GM21619 (cell line): ENCODE results near the gene MORN5.

ENCODE experiments used
- ATAC-seq: cut with Tn5 transposase; IDR thresholded peaks from one replicate; pipeline ENCODE4 v1.9.1; 2021; ENCODE audit not compliant: unreplicated experiment

Gene MORN5

DNA sequence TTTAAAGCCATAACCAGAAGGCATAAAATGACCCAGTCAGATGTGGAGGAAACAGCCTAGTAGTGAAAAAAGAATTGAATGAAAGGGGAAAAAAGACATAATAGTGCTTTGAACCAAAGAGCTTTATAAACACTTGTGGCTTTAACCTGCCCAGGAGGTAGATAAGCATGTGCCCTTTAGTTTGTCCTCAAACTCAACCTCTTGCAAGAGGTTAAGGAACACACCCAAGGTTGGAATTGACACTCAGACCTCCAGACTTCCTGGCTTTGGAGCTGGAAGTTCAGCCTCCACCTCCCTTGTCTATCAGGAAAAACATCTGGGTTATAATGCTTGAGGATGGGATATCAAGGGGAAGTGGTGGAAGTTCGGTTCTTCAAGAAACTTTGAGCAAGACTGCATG lies 16.4 kb upstream of the MORN5 start:
- ATAC-seq, result no peak

DNA sequence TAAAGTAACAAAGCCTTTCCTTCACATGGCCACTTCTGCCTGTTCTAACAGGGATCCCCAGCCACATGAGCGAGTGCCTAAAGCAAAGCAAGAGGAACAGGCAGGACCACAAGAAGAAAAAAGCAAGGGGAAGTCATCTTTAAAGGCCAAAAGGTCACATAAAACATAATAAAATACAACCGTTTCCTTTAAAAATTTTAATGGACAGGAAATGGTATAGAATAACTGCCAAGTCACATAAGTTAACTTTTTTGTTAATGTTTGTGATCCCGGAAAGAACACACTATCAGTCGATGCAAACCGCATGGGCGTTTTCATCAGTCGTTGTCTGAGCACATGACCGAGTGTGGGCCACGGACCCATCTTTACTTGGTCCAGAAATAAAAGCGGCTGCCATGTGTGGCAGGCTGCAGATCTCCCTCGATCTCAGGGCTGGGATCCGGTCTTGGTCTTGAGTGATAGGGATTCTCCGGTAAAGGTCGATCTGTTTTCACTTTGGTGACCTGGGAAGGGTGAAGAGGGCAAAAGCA lies 15.8 kb upstream of the MORN5 start:
- ATAC-seq, result no peak

DNA sequence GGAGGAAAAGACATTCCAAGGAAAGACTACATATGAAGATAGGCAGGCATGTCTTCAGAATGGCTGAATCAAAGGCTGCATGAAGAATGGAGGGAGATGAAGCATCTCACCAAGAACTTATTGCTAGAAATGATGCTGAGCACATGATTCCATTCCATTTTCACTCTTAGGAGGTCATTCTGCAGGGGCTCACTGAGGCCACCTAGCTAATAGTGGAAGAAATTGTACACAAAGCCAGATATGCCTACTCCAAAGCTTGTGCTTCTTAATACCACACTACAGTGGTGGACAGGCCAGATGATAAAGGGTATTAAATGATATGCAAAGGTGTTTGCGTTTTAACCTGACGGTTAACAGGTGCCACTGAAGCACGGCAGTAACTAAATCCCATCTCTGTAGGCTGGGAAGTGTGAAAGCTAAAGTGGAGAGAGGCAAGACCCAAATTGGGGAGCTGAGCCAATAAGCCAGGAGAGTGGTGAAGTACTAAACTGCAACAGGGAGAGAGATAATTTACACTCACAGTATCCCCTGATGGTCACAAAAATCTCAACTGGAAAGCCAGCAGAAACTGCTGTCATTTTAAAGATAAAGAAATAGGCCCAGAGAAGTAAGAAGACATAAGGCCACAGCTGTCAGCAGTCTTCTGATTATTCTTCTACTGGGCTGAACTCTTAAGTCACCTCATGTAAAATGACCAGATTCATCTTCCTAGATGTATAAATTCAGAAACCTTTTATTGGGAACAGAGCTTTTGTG lies 14.7 kb upstream of the MORN5 start:
- ATAC-seq, result no peak

DNA sequence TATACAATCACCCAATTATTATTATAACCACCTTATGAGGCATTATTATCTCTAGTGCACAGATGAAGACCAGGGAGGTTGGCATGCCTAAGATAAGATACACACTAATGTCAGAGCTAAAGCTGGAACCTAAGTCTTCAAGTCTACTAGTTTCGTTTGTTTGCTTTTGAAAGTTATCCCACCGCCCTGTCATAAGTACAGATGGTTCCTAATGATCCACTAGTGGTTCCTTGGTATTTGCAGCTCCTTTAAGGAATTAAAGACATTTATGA lies 14.2 kb upstream of the MORN5 start:
- ATAC-seq, result no peak

DNA sequence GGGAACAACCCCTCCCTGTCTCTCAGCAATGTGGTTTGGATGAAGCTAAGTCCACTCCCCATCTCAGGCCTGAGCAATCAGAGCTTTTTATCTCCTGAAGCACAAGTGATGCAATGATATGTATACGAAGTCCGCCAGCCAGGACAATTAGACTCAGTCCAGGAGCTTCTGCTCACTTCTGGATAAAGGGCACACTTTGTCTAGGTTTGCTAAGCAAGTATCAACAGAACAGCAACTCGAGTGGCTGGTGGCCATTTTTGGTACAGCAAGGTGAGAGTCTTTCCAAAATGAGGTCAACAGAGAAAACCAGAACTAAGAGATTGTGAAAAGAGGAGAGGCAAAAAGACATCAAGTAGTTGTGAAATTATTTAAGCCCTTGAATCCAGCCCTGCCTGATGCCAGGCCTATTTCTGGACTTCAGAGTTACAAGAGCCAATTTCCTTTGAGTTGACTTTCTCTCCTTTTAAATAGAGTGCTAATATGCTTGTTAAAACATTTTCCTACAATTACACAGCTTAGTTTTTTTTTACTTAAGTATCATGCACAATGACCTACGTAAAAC lies 8.4 kb upstream of the MORN5 start:
- no peak for ATAC-seq

DNA sequence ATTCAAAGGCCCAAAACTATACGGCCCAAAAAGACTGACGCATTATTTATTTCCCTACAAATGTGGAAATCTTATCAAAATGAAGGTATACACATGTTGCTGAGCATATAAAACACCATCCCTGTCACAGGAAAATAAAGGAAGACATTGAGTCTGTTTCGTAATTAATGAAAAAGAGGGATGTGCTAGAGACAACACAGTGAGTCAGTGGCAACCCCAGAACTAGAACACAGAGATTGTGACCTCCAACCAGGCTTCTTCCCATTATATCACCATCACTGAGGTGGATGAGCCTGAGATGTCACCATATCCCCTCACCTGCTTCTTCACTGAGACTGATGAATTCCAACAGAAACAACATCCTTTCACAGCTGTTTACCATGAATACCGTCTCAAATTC lies 3.9 kb upstream of the MORN5 start:
- no peak for ATAC-seq

DNA sequence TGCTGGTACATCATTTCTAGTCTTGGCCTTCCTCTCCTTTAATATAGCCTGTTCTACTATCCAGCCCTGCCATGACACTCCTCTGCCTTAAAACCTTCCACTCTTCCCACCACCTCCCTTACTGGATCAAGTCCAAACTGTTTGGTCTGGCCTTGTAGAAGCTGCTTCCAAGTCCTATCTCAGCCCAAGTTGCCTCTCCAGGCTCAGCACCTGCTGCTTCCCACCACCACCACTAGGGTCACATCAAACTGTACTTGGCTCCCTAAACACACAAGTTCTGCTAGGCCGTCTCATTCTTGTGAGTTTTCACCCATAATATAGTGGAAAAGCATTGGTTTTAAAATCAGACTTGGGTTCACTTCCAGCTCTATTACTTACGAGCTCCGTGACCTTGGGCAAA lies 1.5 kb upstream of the MORN5 start:
- ATAC-seq, result peak; percentile 43

DNA sequence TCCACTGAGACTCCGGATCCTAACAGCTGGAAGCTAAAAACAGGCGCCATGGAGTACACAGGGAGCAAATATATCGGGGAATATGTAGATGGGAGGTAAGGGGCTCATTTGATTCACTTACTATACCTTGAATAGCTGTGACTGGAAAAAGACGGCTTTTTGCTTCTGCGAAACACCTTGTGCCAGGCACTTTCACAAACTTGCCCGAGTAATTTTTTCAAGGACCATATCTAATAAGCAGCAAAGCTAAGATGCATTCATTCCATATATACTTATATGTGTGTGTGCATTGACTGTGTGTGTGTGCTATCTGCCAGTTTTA lies 178 bp downstream of the MORN5 start:
- no peak for ATAC-seq

DNA sequence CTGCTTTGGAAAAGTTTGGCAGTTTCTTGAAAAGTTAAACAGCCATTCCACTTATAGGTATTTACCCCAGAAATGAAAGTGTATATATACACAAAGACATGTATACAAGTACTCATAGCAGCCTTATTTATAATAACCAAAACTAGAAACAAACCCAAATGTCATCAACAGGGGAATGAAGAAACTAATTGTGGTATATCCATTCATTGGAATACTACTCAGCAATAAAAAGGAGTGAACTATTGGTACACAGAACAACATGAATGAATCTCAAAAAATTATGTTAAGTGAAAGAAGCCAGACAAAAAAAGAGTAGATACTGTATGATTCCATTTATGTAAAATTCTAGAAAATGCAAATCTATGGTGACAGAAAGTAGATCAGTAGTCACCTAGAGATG lies 2.7 kb downstream of the MORN5 start:
- ATAC-seq, result no peak

DNA sequence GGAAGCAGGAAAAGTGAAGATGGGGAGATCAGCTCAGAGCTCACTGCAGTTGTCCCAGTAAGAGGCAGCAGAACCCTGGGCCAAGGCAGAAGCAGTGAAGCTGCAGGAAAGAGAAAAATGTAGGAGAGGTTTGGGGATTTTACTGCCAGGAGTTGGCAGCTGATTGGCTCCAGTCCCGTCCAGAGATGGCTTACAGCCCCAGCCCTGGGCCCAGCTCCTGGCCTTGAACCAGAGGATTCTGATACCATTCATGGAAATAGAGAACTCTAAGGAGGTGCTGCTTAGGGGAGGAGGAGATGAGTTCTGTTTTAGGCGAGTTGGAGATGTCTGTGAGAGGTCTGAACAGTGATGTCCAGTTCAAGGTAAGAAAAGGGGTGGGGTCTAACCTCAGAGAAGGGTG lies 4.6 kb downstream of the MORN5 start:
- ATAC-seq, result no peak

DNA sequence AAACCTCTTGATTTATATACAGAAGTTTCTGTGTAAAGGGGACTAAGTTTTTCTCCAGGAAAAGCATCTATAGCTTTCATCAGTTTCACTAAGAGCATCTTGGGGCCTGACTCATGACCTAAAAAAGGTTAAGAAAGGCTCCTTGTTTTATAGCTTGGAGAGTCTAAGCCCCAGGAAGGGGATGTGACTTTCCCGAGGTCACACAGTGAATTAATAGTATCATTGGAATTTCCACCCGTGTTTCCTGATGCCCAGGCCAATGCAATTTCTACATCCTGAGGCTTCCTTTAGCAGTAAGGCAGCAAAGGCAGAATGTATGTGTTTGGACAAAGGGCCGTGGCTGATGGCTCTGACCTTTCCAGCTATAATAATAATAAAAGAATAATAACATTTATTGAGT lies 8.6 kb downstream of the MORN5 start:
- ATAC-seq, result no peak

DNA sequence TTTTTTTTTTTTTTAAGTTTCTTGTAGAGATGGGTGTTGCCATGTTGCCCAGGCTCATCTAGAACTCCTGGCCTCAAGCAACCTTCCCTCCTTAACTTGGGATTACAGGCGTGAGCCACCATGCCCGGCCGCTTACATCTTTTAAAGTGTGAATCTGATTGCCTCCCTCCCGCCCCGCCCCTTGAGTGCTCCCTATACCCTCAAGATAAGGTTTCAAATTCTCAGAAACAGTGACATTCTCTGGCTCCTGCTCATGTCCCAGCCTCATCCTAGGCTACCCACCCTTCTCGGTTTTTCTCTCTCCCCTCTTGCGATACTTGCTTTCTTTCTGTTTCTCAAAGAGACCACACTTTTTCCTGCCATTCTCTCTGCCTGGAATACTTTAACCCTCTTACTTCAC lies 12.4 kb downstream of the MORN5 start:
- no peak for ATAC-seq

DNA sequence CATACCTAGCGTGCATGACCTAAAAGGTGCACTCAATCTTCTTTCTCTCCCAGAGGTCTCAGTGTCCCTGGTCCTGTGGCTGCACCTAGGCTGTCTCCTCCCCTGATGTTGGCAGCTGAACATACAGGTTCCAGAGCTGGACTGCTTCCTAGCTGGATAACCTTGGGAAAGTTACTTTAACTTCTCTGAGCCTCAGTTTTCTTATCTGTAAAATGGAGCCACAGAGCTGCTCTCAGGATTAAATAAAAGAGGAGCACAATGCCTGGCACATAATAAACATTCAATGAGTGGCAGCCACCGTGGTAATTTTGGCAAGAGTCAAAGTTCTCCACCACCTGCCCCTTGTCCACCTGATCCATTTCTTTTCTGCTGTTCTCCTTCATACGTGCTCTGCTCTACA lies 14.0 kb downstream of the MORN5 start:
- no peak for ATAC-seq

DNA sequence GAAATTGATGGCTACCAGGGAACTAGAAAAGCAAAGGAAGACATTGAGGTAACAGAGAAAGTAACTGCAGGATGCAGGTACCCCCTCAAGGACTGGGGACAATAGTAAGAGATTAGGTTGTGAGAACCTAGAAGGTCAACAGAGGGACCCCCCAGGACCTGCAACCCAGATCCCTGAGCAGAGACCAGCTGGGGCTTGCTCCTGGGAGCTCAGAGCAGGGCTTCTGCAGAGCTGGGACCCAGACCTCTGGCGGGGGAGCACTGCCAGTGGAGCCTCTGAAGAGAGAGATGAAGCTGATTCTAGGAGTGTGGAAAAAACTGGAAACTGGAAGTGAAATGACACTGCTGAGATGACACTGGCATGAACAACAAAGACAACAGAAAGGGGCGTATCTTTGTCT lies 17.2 kb downstream of the MORN5 start:
- ATAC-seq, result no peak

DNA sequence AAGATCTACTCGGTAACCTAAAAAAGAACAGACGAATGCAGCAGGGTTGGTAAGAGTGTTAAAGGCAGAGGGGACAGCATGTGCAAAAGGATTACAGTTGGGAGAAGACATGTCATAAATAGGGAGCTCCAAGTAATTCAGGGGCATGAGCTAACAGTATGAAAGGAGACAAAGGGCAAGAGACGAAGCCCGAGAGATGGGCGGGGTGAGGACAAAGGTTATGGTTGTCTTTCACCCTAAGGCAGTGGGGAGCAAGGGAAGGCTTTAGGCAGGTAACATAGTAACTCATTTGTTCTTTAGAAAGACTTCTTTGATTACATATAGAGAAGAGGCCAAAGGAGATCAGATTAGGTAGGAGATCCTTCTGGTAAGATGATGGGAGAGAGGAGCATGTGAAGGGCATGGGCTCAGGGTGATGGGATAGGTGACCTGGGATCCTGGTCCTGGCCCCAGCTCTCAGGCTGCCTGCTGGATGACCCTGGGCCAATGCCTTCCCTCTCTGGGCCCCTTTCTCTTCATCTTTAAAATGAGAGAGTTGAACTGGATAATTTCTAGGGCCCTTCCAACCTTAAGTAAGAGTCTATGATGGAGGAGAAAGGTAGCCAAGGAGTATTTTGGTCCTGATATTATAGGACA lies 19.5 kb downstream of the MORN5 start:
- ATAC-seq, result no peak

DNA sequence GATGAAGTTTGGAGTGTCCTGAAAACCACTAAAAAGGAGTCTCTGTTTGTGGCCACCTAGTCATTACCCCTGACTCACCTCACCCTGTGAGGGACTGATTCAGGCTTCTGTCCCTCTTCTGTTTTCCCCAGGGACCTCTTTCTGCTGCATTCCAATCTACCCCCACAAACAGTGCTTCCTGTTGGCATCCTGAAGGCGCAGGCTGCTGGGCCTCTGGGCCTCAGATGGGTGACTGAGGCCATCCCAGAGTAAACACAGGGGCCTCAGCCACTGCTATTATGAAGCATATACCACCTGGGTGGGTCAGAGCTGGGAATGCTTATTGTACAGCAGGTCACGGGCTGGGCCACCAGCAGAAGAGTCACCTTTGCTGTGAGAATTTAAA lies 20.0 kb downstream of the MORN5 start:
- no peak for ATAC-seq

DNA sequence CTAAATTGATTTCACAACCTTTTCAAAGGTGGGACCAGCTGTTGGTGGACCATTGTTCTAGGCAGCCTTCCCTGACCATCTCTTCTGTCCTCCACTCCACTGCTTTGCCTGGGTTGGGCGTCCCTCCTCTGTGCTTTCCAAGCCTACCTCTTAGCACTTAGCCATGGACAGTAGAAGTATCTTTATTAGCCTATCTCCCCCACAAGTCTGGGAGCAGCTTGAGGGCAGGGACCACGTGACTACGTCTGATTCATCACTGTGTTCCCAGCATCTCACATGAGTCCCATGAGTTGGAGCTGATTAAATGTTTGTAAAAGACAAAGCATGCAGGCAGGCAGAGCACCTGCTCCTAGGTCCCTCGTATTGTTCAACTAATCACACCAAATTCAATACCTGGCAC lies 20.9 kb downstream of the MORN5 start:
- ATAC-seq, result no peak

DNA sequence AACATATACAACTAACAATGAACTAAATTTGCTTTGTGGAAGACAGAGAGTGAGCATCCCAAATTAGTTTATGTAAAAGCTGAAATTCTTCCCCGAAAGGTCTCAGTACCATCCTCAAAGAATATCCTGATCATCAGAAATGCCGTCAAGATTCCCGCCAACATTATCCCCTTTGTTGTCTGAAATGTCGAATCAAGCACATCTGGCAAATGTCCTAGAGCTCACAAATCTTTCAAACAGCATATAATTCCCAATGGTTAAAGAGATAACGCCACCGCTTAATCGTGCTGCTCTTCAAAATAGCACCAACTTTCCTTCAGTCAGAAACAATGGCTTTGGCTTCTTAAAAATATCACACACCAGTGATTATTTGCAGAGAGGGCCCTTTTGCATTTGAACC lies 23.8 kb downstream of the MORN5 start:
- ATAC-seq, result no peak

DNA sequence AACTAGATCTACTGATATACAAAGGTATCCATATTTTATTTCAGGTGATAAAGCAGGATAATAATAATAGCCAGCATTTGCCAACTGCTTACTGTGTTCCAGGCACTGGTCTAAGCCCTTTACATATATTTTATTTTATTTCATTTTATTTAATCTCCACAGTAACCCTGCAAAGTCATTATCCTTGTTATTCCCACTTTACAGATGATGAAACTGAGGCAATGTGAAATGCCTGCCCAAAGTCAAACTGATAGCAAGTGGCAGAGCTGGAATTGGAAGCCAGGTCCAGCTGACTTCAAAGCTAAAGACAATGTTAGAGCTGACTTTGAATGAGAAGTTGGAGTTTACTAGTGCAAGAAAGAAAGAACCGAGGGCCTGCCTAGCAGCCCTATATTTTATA lies 24.8 kb downstream of the MORN5 start:
- no peak for ATAC-seq

DNA sequence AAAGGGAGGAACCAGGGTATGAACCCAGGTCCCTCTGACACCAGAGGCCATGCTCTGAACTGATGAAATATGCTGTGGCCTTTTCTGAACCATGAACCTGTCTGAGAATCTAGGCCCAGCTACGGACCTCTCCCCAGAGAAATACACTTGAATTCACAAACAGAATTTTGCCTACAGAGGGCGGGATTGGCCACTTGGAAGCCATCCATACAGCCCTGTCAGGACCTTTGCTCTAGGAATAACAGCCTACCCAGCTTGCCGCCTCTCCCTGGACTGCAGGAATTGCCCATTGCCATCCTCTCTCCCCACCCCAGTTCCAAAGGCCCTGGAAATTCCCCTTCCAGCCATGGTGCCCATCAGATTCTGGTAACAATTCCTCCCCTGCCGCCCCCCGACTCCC lies 26.6 kb downstream of the MORN5 start:
- ATAC-seq, result no peak

DNA sequence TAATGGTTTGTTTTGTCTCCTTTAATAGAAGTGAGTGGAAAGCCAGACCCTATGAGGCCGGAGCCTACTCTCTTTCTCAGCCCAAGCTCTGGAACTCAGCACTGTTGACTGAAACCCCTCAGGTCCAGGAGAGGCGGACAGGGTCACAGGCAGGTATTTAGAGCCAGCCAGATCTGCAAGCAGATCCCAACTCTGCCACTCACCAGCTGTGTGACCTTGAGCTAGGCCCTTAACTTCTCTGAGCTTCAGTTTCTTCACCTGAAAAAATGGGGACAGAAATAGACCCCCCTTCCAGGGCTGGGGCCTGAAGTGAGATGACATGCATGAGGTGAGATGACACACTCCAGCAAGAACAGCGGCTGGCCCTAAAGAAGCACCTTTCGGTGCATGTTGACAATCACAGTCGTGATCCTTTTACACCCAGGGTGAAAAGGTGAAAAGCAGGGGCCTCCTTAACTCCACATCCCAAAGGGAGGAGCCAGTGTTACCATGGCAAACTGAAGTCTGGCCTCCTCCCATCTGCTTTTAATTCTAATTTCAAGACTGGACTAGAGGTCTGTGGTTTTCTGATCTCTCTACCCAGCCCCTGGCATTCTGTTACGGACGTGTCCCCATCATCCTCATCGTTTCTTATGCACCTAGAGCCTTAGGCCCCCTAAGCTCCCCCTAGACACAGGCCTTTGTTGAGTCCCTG lies 27.2 kb downstream of the MORN5 start:
- ATAC-seq, result no peak

DNA sequence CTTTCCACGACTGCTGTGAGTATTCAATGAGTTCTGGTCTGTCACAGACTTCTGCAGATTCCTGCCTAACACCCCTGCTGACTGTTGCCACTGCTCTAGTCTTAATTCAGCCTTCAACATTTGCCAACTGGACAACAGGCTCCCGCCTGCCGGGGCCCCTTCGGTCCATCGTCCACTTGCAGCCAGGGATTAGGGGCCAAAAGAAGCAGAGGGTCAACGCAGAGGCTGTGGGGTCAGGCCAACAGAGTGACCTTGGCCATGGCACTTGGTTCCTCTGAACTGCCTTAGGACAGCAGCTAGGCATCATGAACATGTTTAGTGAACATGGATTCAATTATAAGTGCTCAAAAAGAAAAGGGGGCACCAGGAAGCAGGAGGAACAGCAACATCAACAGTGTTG lies 28.7 kb downstream of the MORN5 start:
- ATAC-seq, result no peak
